Parathyroid adenoma (tissue), 2 donors: ENCODE results near the gene IZUMO4.

Experiments used
- H2AFZ ChIP-seq: fragments of 300-600 bp; sonication (generic); one replicate; pipeline ENCODE4 v1.7.0; 2017; ENCODE audit warnings: antibody characterized with exemption, mild to moderate bottlenecking
- H3K27ac ChIP-seq: fragments of 300-600 bp; sonication (generic); one replicate; pipeline ENCODE4 v1.7.0; 2017
- H3K27me3 ChIP-seq: fragments of 300-600 bp; sonication (generic); one replicate; pipeline ENCODE4 v1.7.0; 2017; ENCODE audit warnings: low read length; ENCODE audit not compliant: control insufficient read depth, insufficient read depth
- H3K36me3 ChIP-seq: fragments of 300-600 bp; sonication (generic); one replicate; pipeline ENCODE4 v1.7.0; 2017; ENCODE audit warnings: low read length; ENCODE audit not compliant: control insufficient read depth, insufficient read depth
- H3K4me1 ChIP-seq: fragments of 300-600 bp; sonication (generic); one replicate; pipeline ENCODE4 v1.7.0; 2017; ENCODE audit warnings: control low read depth
- H3K4me2 ChIP-seq: fragments of 300-600 bp; sonication (generic); one replicate; pipeline ENCODE4 v1.7.0; 2017; ENCODE audit warnings: low read length
- H3K4me3 ChIP-seq: fragments of 300-600 bp; sonication (generic); one replicate; pipeline ENCODE4 v1.7.0; 2017; ENCODE audit warnings: low read depth, low read length
- H3K79me2 ChIP-seq: fragments of 300-600 bp; sonication (generic); one replicate; pipeline ENCODE4 v1.7.0; 2017; ENCODE audit warnings: control low read depth
- H3K9ac ChIP-seq: fragments of 300-600 bp; sonication (generic); one replicate; pipeline ENCODE4 v1.7.0; 2017; ENCODE audit warnings: mild to moderate bottlenecking
- H3K9me3 ChIP-seq: fragments of 300-600 bp; sonication (generic); one replicate; pipeline ENCODE4 v1.7.0; 2017; ENCODE audit warnings: low read length; ENCODE audit not compliant: control insufficient read depth
- CTCF ChIP-seq: fragments of 300-600 bp; sonication (generic); IDR thresholded peaks from one replicate; pipeline ENCODE4 v1.7.0; 2017; ENCODE audit warnings: antibody characterized with exemption, mild to moderate bottlenecking
- donor health status: primary hyperparathyroidism.

Gene IZUMO4

GRCh38 chr19:2112516-2113320 lies 16.0 kb downstream of the IZUMO4 start:
- Histone ChIP-seq H3K36me3 (no peaks in the 10 kb centered on the region), H3K9ac (no peak overlapping the region)

DNA sequence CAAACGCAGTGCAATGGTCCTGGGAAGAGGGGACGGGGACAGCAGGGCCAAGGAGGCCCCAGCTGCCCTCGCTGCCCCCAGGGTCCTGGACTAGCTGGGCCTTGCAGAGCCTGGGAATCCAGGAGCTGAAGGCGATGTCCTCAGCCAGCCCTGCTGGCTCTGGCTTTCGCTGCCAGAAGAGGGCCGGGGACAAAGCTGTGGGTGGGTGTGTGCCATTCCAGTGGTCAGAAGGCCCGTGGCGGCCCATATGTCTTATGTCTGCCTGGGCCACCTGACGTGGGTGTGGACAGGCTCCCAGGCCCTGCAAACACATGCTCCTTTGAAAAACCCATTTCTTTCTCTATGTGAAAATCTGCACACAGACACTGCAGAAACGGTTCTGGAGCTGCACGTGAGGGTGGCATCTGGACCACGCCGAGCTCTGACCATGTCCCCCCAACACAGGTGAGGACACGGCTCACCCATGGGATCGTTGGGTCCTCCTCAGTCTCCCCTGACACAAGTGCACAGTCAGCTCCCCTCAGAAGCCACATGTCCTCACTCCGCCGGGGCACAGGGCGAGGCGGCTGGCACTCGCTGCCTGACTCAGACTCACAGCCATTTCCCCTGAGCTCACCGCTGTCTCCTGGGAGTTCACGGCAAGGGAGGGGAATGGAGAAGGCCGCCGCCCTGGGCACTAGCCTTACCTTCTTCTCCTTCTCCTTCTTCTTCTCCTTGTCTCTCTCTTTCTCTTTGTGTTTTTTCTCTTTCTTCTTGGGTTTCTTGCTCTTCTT lies 16.9 kb downstream of the IZUMO4 start:
- Histone ChIP-seq H3K4me2 (no peak overlapping the region), H3K36me3 (no peaks in the 10 kb centered on the region), H3K27me3 (no peaks in the 10 kb centered on the region), H3K4me3 (no peak overlapping the region), H3K9me3 (no peaks in the 10 kb centered on the region), H3K9ac (no peak overlapping the region), H3K79me2 (peaks cover 19% of the 10 kb centered on the region), H3K4me1 (no peaks in the 10 kb centered on the region), H3K27ac (no peak overlapping the region), H2AFZ (no peak overlapping the region)
- TF ChIP-seq CTCF: no peak

More at GRCh38 chr19:2112516-2113320, 16.0 kb downstream of the IZUMO4 start:
- no peak overlapping the region for H3K4me3 ChIP-seq
- no peak overlapping the region for H3K4me2 ChIP-seq
- H3K27ac ChIP-seq: no peak overlapping the region
- H3K79me2 ChIP-seq: peaks cover 14% of the 10 kb centered on the region
- no peak overlapping the region for H2AFZ ChIP-seq
- no peaks in the 10 kb centered on the region for H3K4me1 ChIP-seq
- TF ChIP-seq CTCF: no peak
- H3K27me3 ChIP-seq: no peaks in the 10 kb centered on the region
- H3K9me3 ChIP-seq: no peaks in the 10 kb centered on the region

DNA sequence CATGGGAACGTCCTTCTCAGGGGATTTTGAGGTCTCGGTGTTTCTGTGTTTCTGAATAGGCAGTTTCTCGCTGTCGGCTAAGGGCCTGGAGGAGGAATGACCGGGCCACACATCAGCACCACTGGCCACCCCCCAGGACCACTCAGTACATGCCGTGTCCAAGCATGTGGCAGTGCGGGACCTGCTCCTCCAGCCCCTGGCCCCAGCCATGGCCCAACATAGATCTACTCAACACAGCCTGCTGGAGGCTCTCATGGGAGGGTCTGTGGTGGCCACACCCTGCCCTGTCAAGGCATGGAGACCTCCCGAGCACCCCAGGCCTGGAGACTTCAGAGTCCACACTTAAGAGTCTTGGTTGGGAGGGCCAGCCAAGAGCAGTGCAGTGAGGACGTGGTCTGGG lies 17.5 kb downstream of the IZUMO4 start:
- Histone ChIP-seq H3K4me1 (no peaks in the 10 kb centered on the region), H3K27me3 (no peaks in the 10 kb centered on the region), H3K27ac (no peak overlapping the region), H3K79me2 (peaks cover 21% of the 10 kb centered on the region), H3K9ac (no peak overlapping the region), H3K4me3 (no peak overlapping the region), H3K9me3 (no peaks in the 10 kb centered on the region), H3K4me2 (no peak overlapping the region), H3K36me3 (no peaks in the 10 kb centered on the region), H2AFZ (no peak overlapping the region)
- no peak for TF ChIP-seq CTCF

GRCh38 chr19:2114821-2115220 lies 18.1 kb downstream of the IZUMO4 start:
- Histone ChIP-seq H3K4me1 (no peaks in the 10 kb centered on the region), H3K4me2 (no peak overlapping the region), H3K79me2 (peaks cover 21% of the 10 kb centered on the region), H3K9me3 (no peaks in the 10 kb centered on the region), H3K4me3 (no peak overlapping the region), H3K36me3 (no peaks in the 10 kb centered on the region), H3K9ac (no peak overlapping the region), H2AFZ (no peak overlapping the region), H3K27ac (no peak overlapping the region), H3K27me3 (no peaks in the 10 kb centered on the region)
- no peak for TF ChIP-seq CTCF
